Skeletal muscle tissue (tissue), 4 donors: ENCODE results near the gene ZBTB32. TPM values are rescaled to one million over a fixed set of nuclear protein-coding genes. Genes with fewer than 3 reads are reported as not detected.

Experiments used
- H3K27ac ChIP-seq: one replicate; pipeline ENCODE4 v1.7.0; 2013; ENCODE audit warnings: mild to moderate bottlenecking, low read depth, low read length, inconsistent platforms
- H3K27me3 ChIP-seq, 3 donors: one replicate each; pipeline ENCODE4 v1.7.0; 2013; ENCODE audit warnings: low read length in 3 of 3; ENCODE audit not compliant: control insufficient read depth in 3 of 3, insufficient read depth in 3 of 3
- H3K36me3 ChIP-seq, 3 donors: one replicate each; pipeline ENCODE4 v1.7.0; 2013; ENCODE audit warnings: low read length in 3 of 3; ENCODE audit not compliant: control insufficient read depth in 3 of 3, insufficient read depth in 3 of 3
- H3K4me1 ChIP-seq, 3 donors: one replicate each; pipeline ENCODE4 v1.7.0; 2013; ENCODE audit warnings: low read length in 3 of 3, mild to moderate bottlenecking in 3 of 3; ENCODE audit not compliant: control insufficient read depth in 3 of 3, insufficient read depth in 3 of 3
- H3K4me3 ChIP-seq, 3 donors: one replicate each; pipeline ENCODE4 v1.7.0; 2013; ENCODE audit warnings: low read length in 3 of 3
- H3K9ac ChIP-seq, 3 donors: one replicate each; pipeline ENCODE4 v1.7.0; 2013; ENCODE audit warnings: low read length in 3 of 3, mild to moderate bottlenecking in 3 of 3, moderate library complexity in 2 of 3, low read depth in 1 of 3
- H3K9me3 ChIP-seq, 3 donors: one replicate each; pipeline ENCODE4 v1.7.0; 2013; ENCODE audit warnings: low read length in 3 of 3; ENCODE audit not compliant: control insufficient read depth in 3 of 3
- total RNA-seq: library from RNA; depleted of rRNA; stranded (reverse); fragments of >200 nt; gene quantifications from one replicate; pipeline ENCODE4 v1.2.3, GENCODE V29; 2014
- donor health status: Osteomylitis.

The ZBTB32 gene
- total RNA-seq, 1 donor from 2014 or later, result not detected

DNA sequence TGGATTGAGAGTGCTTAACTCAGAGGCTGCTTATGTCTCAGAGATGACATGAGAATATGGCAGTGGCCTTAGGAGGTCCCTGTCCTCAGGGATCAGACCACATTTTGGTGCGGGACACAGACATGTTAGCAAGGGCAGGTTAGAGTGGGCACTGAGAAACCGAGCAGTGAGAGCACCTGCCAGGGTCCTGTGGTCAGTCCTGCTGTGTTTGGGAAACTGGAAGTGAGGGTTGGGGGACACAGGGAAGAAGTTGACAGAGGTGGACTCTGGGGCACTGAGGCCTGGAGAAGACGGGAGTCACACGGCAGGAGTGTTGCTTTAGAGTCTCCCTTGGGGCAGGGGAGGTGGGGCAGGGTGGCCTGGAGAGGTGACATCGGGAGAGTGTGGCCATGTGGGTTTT, 30.5 kb downstream of the ZBTB32 start:
- Histone ChIP-seq H3K9ac (no peak overlapping the region), H3K27ac (no peak overlapping the region), H3K9me3 (no peaks in the 10 kb centered on the region), H3K27me3 (no peaks in the 10 kb centered on the region), H3K36me3 (peaks cover 69 to 78% (median 76%) of the 10 kb centered on the region in 3 donors), H3K4me1 (peaks cover 4 to 10% (median 4%) of the 10 kb centered on the region in 3 donors), H3K4me3 (no peak overlapping the region)

GRCh38 chr19:35736913-35737886, 32.8 kb downstream of the ZBTB32 start:
- H3K9ac ChIP-seq, result no peak overlapping the region

GRCh38 chr19:35738021-35738886, 33.9 kb downstream of the ZBTB32 start:
- Histone ChIP-seq H3K27me3 (no peaks in the 10 kb centered on the region), H3K9ac (no peak overlapping the region), H3K27ac (no peak overlapping the region), H3K36me3 (peaks cover 56 to 63% (median 60%) of the 10 kb centered on the region in 3 donors), H3K9me3 (no peaks in the 10 kb centered on the region), H3K4me3 (no peak overlapping the region), H3K4me1 (peaks cover 7 to 29% (median 18%) of the 10 kb centered on the region in 3 donors)

More at GRCh38 chr19:35736913-35737886, 32.8 kb downstream of the ZBTB32 start:
- peaks cover 7 to 22% (median 14%) of the 10 kb centered on the region in 3 donors for H3K4me1 ChIP-seq
- H3K4me3 ChIP-seq, result no peak overlapping the region
- H3K27me3 ChIP-seq, result no peaks in the 10 kb centered on the region
- H3K27ac ChIP-seq, result no peak overlapping the region
- peaks cover 49 to 59% (median 57%) of the 10 kb centered on the region in 3 donors for H3K36me3 ChIP-seq
- no peaks in the 10 kb centered on the region for H3K9me3 ChIP-seq

- Histone ChIP-seq H3K27me3 (no peaks in the 10 kb centered on the region), H3K4me1 (peaks cover 7 to 32% (median 20%) of the 10 kb centered on the region in 3 donors), H3K4me3 (no peak overlapping the region), H3K9me3 (no peaks in the 10 kb centered on the region), H3K9ac (no peak overlapping the region), H3K27ac (no peak overlapping the region), H3K36me3 (peaks cover 51 to 60% (median 58%) of the 10 kb centered on the region in 3 donors)
Observed at GRCh38 chr19:35738887-35739229, 34.5 kb downstream of the ZBTB32 start.

DNA sequence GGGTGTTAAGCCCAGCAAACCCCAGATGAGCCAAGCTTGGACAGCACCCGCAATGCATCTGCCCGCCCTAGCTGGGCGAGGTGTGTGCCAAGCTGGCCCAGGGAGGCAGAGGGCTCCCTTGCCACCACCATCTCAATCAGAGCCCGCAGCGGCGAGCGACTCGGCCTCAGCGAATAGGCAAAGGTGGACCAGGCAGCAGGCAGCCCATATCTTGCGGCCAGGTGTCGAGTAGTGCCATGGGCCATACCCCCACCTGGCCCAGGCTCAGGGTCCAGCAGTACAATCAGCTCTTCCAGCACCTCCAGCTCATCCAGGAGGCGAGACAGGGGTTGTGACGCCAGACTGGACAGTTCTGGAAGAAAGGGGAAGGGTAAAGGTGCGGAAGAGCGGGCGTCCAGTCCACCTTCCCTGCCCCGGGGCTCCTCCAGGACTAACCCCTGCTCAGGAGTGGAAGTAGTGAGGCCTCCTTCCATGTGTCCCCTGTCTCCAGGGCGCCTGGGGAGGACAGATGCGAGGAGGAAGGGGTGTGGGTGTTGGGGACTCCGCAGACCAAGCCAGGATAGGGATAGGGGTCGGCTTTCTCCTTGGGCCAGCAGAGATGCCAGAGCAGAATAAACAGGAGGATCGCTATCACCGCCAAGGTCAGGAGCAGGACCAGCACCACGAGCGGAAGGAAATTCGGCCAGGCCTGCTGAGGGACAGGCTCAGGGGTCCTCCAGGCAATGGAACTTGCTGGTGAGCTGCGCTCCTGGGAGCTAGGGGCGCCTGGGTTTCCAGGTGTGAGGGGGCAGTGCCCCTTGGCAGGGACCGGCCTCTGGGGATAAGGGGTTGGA, 35.1 kb downstream of the ZBTB32 start:
- H3K27ac ChIP-seq, result peak overlapping the region; percentile 87
- peaks cover 45 to 55% (median 54%) of the 10 kb centered on the region in 3 donors for H3K36me3 ChIP-seq

DNA sequence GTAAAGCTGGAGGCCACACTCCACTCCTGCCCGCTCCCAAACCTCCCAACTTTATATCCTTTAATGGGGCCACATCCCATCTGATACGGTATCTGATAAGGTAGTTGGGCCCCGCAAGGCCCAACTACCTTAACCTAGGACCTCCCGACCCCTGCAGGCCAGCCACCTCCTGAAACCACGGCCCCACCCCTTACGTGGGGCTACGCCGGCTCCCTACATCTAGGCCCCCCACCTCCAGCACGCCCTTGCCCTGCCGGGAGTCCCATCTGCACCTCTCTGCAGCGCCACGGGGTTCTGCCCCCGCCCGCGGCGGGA, 35.7 kb downstream of the ZBTB32 start:
- Histone ChIP-seq H3K9me3 (no peaks in the 10 kb centered on the region), H3K9ac (peak overlapping the region; percentile 30 to 87 (median 79)), H3K27me3 (no peaks in the 10 kb centered on the region), H3K4me3 (peak overlapping the region; percentile 85 to 88 (median 86)), H3K27ac (peak overlapping the region; percentile 87), H3K36me3 (peaks cover 40 to 50% (median 49%) of the 10 kb centered on the region in 3 donors), H3K4me1 (peaks cover 16 to 45% (median 29%) of the 10 kb centered on the region in 3 donors)

More for the DNA sequence above, 35.1 kb downstream of the ZBTB32 start:
- H3K4me1 ChIP-seq, result peaks cover 14 to 39% (median 27%) of the 10 kb centered on the region in 3 donors
- H3K9me3 ChIP-seq, result no peaks in the 10 kb centered on the region
- peak overlapping the region; percentile 30 to 87 (median 79) for H3K9ac ChIP-seq
- H3K4me3 ChIP-seq, result peak overlapping the region; percentile 85 to 88 (median 86)
- H3K27me3 ChIP-seq, result no peaks in the 10 kb centered on the region

GRCh38 chr19:35740423-35741202, 36.3 kb downstream of the ZBTB32 start:
- H3K36me3 ChIP-seq, result peaks cover 35 to 44% (median 44%) of the 10 kb centered on the region in 3 donors

GRCh38 chr19:35741203-35741515, 36.8 kb downstream of the ZBTB32 start:
- no peaks in the 10 kb centered on the region for H3K9me3 ChIP-seq
- peak overlapping the region; percentile 80 to 87 (median 81) for H3K9ac ChIP-seq
- H3K27ac ChIP-seq, result peak overlapping the region; percentile 87
- peaks cover 21 to 52% (median 35%) of the 10 kb centered on the region in 3 donors for H3K4me1 ChIP-seq
- H3K36me3 ChIP-seq, result peaks cover 33 to 44% (median 43%) of the 10 kb centered on the region in 3 donors
- H3K4me3 ChIP-seq, result peak overlapping the region; percentile 85 to 88 (median 86)
- H3K27me3 ChIP-seq, result no peaks in the 10 kb centered on the region

More at GRCh38 chr19:35740423-35741202, 36.3 kb downstream of the ZBTB32 start:
- Histone ChIP-seq H3K9ac (peak overlapping the region; percentile 80 to 87 (median 81)), H3K9me3 (no peaks in the 10 kb centered on the region), H3K4me3 (peak overlapping the region; percentile 85 to 88 (median 86)), H3K27ac (peak overlapping the region; percentile 87), H3K4me1 (peaks cover 16 to 46% (median 30%) of the 10 kb centered on the region in 3 donors), H3K27me3 (no peaks in the 10 kb centered on the region)
